HFFc6 (cell line): ENCODE measurements around the gene IFNG. TPM values are rescaled to one million over a fixed set of nuclear protein-coding genes. Genes with fewer than 3 reads are reported as not detected.

Source experiments
- DNase-seq: peaks from one replicate; pipeline ENCODE4 v3.0.0-alpha.2; 2018
- H3K27ac Mint-ChIP-seq: 2 replicates; pipeline ENCODE4 v1.8.0; 2020; ENCODE audit warnings: mild to moderate bottlenecking, mixed read lengths
- H3K27me3 Mint-ChIP-seq: 2 replicates; pipeline ENCODE4 v1.8.0; 2021; ENCODE audit warnings: mild to moderate bottlenecking, moderate library complexity, mixed read lengths; ENCODE audit not compliant: insufficient read depth
- H3K36me3 Mint-ChIP-seq: 2 replicates; pipeline ENCODE4 v1.8.0; 2021; ENCODE audit warnings: low read depth, mixed read lengths
- H3K4me1 Mint-ChIP-seq: 2 replicates; pipeline ENCODE4 v1.8.0; 2020; ENCODE audit warnings: low read depth, mixed read lengths
- H3K4me3 Mint-ChIP-seq: 2 replicates; pipeline ENCODE4 v1.8.0; 2020; ENCODE audit warnings: mild to moderate bottlenecking, moderate library complexity, mixed read lengths
- H3K9me3 Mint-ChIP-seq: 2 replicates; pipeline ENCODE4 v1.8.0; 2020; ENCODE audit warnings: mild to moderate bottlenecking, mixed read lengths
- CTCF ChIP-seq: fragments of 200-600 bp; sonication (generic); IDR thresholded peaks from 2 replicates; pipeline ENCODE4 v1.5.0; 2021; ENCODE audit warnings: antibody characterized with exemption, mild to moderate bottlenecking
- total RNA-seq, 6 experiments: library from RNA; stranded (reverse); fragmentation: NEBNext Ultra II Directional; extraction: Animal tissue kit (Norgen Biotek cat#: 25700); gene quantifications; 2 replicates in 1 of 6; 3 replicates in 5 of 6; pipeline ENCODE4 v1.2.3, GENCODE V29; 2021

The IFNG gene
- total RNA-seq, 6 experiments from 2014 or later = not detected

- Mint-ChIP-seq H3K27me3 (no peaks in the 10 kb centered on the region), H3K27ac (no peak overlapping the region), H3K9me3 (no peaks in the 10 kb centered on the region), H3K36me3 (no peaks in the 10 kb centered on the region), H3K4me3 (no peak overlapping the region), H3K4me1 (no peaks in the 10 kb centered on the region)
- no peak for TF ChIP-seq CTCF
- DNase-seq = no peak
Measured at GRCh38 chr12:68109001-68109400, 50.5 kb downstream of the IFNG start.

DNA sequence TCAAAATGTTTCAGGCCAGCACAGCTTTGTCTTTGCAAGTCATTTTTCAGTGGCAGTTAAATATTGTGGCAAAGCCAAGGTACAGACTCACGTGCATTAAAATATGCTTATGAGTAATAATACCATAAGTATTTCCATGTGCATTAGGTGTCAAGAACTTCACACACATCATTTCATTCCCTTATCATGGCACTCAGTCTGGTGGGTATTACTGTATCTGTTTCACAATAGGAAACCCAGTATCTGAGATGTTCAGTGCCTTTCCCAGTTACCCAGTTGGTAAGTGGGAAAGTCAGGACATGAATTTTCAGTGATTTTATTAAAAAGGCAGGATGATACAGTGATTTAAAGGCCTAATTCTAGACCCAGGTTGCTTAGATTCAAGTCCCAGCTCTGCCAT lies 52.9 kb downstream of the IFNG start:
- Mint-ChIP-seq H3K4me1 (no peaks in the 10 kb centered on the region), H3K27ac (no peak overlapping the region), H3K36me3 (no peaks in the 10 kb centered on the region), H3K9me3 (no peaks in the 10 kb centered on the region), H3K27me3 (peaks cover 2% of the 10 kb centered on the region; the same call in 1 of the 2 replicates), H3K4me3 (no peak overlapping the region)
- no peak for TF ChIP-seq CTCF
- DNase-seq = no peak

DNA sequence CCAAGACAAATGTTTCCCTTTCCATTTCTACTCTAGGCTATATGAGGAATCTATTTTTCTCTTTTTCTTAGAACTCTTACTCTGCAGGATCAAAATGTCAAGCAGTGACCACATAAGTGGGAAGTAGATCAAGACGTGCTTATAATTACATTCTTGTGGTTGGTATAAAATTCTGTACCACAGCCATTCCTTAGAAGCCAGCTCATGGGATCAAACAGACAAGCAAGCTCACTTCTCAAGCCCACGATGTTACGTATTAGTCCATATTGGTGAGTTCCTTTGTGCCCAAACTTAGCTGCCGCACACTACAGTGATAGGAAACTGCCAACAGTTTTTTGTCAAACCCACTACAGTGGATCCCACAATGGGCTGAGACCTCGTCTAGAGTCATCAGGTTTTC lies 53.4 kb downstream of the IFNG start:
- Mint-ChIP-seq H3K27me3 (peaks cover 3% of the 10 kb centered on the region; the same call in 1 of the 2 replicates), H3K36me3 (no peaks in the 10 kb centered on the region), H3K27ac (no peak overlapping the region), H3K9me3 (no peaks in the 10 kb centered on the region), H3K4me3 (no peak overlapping the region), H3K4me1 (no peaks in the 10 kb centered on the region)
- no peak for TF ChIP-seq CTCF
- DNase-seq = peak; percentile 15

Other genes with a start within 250 kb of the IFNG start
- gene IFNG-AS1, start 170.3 kb downstream of the IFNG start, total RNA-seq = not detected
- not detected for gene IL26, start 66.1 kb upstream of the IFNG start, total RNA-seq
- not detected for gene IL22, start 93.9 kb upstream of the IFNG start, total RNA-seq
- gene MDM1, start 172.6 kb upstream of the IFNG start, total RNA-seq = 1 to 10 TPM; 7.3 to 9.1 (median 7.8) TPM